Glomerular visceral epithelial cell (primary cell): ENCODE data around the gene DCXR.

Experiments
- DNase-seq: peaks from one replicate; pipeline ENCODE4 v3.0.0-alpha.2; 2016; ENCODE audit errors: extremely low spot score

Gene DCXR

DNA sequence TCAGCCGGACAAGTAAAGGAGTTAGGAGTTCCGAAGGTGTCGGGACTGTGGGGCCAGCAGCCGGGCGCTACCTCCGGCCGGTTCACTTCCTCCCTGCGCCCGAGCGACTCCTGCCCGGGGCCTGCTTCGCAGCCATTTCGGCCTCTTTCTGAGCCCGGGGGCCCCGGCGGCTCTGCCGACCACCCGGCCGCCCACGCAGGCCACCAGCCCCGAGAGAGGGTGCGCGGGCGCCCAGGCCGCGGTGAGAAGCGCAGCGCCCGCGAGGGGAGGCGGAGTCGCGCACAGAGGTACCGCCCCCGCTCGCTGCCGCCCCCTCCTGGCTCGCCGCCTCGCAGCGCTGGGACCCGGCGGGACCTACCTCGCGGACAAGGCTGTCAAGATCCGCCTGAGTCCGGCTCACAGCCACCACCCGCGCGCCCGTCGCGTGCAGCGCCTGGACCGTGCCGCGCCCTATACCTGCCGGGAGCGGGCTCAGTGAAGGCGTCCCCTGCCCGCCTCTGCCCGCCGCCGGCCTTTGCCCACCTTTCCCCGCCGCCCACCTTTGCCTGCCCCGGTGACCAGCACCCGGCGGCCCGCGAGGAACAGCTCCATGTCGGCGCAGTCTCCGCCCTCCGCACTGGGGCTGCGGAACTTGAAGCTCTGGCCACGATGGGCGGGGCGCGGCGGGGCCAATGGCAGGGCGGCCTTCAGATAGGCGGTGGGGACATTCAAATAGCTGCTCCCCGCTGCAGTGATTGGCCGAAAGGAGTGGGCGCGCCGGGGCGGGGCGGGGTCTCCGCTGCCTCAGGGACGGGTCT is at the start of gene DCXR:
TSS of gene DCXR (minus strand) at position 606 of the 797 bp plus-strand sequence. CDS start at position 591, 15 bp downstream.
- DNase-seq: peak; percentile 97

DNA sequence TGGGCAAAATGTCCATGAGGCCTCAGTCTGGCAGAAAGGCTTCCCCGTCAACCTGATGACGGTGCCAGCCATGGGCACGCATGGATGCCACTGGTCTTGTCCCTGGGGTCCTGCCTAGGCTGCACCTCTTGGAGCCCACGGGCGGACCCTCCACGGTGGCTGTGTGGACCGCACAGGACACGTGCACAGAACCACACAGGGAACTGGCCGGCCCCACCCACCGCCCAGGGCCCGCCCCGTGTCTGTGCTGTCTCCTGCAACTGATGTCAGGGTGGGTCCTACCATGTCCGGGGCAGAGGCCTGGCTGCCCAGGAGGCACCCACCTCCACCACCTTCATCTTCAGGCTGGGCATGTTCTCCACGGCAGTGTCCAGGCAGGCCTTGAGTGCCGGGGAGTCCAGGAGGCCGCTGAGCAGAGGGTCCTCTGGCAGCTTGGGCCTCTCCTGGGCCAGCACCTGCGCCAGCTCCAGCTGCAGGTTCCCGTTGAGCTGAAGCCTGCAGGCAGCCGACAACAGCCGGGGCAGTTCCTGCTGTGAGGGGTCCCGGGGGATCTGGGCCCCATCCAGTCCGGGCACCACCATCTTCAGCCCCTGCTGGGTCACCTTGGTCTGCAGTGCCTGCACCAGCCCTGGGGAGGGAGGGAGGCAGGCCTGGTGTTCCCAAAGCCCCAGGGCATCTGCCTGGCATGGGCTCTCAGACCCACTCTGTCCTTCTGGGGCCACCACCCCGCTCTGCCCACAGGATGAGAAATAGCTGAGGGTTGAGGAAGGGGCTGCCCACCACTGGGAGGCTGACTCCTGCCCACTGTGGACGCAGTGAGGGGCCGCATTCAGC is 48.7 kb upstream of the DCXR start:
- DNase-seq: no peak

- DNase-seq: no peak
Observed at GRCh38 chr17:82085031-82085861, 47.7 kb upstream of the DCXR start.

DNA sequence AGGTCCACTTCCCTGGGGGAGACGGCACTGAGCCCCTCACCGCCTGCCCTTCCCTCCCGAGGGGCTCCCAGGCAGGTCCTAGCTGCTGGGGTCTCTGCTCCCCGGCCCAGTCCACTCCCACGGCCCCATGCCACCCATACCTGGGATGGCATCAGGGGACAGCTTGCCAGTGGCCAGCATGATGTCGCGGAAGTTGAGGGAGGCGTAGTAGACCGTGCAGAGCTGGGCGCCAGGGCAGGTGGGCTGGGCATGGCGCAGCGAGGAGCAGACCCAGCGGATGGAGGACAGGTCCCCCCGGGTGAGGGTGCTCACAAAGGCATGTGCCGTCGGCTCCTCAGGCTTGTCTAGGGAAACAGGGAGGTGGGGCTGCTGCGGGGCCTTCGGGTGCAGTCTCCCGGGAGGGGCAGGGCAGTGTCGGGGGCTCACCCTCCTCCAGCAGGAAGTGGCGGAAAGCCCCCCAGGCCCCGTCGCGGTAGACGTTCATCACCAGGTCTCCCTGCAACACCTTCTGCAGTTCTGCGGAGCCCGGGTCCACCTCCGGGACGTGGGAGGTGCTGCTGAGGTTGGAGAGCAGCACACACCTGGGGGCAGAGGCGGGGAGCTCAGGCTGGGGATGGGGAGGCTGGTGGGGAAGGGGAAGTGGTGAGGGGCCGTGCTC is 47.0 kb upstream of the DCXR start:
- no peak for DNase-seq

GRCh38 chr17:82083533-82084359 is 46.2 kb upstream of the DCXR start:
- DNase-seq: no peak

DNA sequence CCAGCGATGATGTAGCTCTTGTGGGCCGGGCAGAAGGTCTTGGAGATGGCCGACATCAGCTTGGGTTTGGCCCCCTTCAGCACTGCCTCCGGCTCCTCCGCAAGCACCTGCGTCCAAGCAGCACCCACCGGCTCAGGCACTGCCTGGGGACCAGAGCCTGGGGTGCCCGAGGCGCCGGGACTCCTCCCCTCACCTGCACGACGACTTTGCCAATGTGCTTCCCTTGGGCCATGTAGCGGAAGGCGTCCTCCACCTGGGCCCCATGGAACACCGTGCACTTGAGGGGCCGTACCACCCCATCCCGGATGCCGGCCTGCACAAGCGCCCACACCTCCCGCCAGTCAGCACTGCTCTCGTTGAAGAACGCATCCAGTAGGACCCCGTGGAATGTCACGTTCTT is 45.5 kb upstream of the DCXR start:
- DNase-seq: no peak

GRCh38 chr17:82082456-82082855 is 45.0 kb upstream of the DCXR start:
- DNase-seq: no peak

DNA sequence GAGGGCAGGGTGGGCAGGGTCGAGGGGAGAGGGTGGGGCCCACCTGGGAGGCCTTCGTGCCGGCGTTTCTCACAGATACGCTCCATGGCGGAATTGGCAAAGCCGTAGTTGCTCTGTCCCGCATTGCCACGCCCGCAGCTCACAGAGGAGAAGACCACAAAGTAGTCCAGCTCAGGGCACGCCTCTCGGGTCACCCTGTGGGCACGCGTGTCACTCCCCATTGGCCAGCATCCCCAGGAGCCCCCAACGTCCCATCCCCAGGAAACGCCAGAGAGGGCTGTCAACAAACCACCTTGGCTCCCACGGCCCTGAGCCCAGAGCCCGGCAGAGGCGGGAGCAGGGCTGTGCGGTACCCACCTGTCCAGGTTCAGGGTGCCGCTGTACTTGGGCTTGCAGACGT is 44.5 kb upstream of the DCXR start:
- no peak for DNase-seq

GRCh38 chr17:82081546-82081945 is 44.0 kb upstream of the DCXR start:
- DNase-seq: no peak

- no peak for DNase-seq
Observed at GRCh38 chr17:82080789-82081464, 43.4 kb upstream of the DCXR start.

GRCh38 chr17:82080048-82080788 is 42.7 kb upstream of the DCXR start:
- DNase-seq: no peak

- DNase-seq: no peak
Observed at GRCh38 chr17:82079001-82079677, 41.6 kb upstream of the DCXR start.

GRCh38 chr17:82078433-82078832 is 40.9 kb upstream of the DCXR start:
- no peak for DNase-seq

DNA sequence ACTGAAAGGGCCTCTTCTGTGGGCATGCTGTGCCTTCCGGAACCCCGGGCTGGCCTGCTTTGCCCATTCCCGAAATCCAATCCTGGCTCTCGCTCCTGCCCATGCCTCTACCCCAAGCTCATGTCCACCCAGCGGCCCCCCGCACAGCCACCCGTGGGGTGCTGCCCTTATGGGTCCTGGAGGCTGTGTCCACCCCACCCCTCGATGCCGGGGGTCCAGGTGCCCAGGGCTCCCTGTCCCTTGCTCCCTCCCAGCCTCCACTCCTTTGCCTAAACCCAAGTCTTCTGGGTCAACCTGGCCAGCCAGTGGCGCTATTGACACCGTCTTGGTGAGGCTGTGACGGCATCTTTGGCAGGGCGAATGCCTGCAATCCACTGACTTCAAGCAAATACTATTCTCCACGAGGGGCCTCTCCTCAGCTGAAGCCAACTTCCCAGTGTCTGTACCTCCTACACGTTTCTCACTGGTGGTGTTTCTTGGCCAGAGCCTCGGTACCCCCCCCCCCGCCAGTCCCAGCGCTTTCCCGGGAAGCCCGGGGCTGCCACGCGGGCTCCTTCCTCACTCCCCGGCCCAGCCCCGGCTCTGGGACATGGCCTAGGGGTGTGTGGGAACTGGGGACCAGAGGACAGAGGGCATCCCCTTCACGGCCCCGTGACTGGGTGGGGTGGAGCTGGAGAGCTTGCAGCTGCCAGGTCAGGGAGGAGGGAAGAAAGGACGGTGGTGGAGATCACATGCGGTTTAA is 40.3 kb upstream of the DCXR start:
- DNase-seq: no peak

GRCh38 chr17:82076785-82077591 is 39.5 kb upstream of the DCXR start:
- no peak for DNase-seq

DNA sequence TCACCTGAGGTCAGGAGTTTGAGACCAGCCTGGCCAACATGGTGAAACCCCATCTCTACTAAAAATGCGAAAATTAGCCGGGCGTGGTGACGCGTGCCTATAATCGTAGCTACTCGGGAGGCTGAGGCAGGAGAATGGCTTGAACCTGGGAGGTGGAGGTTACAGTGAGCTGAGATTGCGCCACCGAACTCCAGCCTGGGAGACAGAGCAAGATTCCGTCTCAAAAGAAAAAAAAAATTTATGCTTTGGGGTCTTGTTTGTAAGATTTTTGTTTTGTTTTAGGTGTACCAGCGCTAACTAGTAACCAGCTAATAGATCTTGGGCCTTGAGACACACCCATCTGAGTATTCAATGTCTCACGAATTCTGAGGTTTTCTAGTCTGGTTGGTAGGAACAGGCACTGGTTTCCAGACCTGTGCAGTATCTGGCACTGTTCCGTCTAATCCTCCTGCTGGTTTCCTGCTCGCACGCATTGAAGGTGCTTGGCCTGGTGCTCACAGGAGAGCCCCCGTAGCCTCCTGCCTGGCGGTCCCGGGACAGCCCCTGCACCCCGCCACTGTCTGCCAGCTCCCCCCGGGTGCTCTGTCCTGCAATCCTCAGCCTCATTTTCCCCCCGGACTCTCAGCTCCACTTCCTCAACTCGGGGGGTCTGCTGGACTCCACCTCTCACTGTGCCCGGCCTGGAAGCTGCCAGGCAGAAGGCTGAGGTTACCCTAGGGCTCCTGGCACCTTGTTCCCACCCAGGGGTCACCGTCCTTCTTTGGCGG is 38.7 kb upstream of the DCXR start:
- DNase-seq: no peak
